CD4-positive, alpha-beta T cell treated with Interleukin-6 at 100 ng/mL for 8 hours (primary cell): ENCODE results near the gene IGFL4.
"Not testable (repeated sequence)": the region's sequence is repeated elsewhere in the genome, so short reads cannot be mapped to it uniquely, and the experiment has no call there.

Experiments used
- DNase-seq: peaks from one replicate; pipeline ENCODE4 v3.0.0-alpha.2; 2020; ENCODE audit warnings: mixed read lengths, low spot score

The IGFL4 gene

DNA sequence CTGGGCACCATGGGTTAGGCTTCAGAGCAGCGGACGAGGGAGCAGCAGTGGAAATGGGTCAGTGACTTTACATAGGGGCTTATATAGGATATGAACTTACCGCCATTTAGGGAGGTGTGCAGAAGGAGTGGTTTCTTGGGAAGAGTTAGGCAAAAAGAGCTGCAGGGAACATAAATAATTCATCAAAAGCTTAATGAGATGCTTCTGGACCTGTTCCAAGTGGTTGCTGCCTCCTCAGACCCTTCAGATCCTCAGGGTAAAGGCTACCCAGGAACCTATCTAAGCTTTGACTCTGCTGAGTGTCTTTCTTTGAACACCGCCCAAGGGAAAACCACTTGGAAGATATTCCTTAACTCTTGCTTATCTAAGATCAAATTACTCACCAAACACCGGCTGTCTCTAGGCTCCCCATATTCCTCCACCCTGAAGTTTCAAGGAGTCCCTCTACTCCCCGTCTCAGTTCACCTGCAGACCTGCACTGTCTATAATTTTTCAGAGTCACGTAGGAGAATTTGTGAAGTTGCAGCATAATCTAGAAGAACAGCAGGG, at the start of gene IGFL4:
TSS of gene IGFL4 (minus strand) at position 51 of the 549 bp plus-strand sequence. CDS start at position 11, 40 bp downstream.
- no peak for DNase-seq

DNA sequence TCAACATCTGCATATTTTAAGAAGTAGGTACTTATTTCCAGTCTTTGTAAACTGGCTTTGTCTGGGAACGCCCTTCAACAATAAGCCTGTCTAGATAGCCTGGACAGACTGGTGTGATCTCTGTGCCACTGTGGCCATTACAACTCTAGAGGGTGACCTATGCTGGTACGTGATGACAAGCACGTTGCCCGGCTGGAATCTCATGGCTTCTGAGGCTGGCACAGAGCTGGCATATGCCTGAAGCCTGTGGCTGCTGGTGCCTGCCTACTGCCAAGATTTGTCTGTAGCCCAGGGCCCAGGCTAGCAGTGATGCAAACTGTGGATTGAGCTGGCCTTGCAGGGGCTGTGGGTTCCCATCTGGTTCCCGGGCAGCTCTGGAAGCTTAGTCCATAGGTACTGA, 49.6 kb upstream of the IGFL4 start:
- no peak for DNase-seq

DNA sequence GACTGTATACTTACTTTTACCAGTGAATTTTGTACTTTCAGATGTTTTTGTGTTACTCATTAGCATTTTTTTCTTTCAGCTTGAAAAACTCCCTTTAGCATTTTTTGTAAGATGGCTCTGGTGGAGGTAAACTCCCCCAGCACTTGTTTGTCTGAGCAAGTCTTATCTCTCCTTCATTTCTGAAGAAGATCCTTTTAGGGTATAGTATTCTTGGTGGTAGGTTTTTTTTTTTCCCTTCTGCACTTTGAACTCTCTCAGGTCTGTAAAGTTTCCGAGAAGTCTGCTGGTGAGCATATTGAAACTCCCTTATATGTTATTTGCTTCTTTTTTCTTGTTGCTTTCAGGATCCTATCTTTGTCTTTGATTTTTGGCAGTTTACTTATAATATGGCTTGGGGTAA, 48.6 kb upstream of the IGFL4 start:
- no peak for DNase-seq

DNA sequence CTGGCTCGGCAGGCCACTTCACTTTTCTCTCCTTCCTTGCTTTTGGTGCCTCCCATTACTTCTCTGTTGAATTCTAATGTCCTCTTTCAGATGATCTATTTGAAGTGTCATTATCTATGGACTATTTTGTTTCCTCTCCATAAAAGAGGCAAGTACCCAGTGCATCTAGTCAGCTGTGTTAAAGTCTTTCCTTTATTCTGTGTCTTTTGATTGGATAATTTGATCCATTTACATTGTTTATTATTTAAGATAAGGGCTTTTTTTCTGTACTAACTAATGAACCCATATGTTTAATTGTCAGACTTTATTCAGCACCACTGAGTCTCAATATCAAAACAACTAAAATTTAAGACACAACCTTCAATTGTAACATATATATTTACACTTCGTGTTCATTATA, 47.3 kb upstream of the IGFL4 start:
- DNase-seq = no peak

DNA sequence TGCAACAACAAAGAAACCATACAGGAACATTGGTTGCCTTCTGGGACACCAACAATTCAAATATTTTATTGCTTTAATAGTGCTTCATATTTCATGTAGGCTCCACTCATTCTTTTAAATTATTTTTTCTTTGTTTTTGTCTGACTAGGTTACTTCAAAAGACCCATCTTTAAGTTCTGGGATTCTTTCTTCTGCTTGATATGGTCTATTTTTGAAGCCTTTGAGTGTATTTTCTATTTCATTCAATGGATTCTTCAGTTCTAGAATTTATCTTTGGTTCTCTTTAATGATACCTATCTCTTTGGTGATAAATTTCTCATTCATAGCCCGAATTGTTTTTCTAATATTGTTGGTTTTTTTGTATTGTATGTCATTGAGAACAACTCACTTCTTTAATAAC, 45.1 kb upstream of the IGFL4 start:
- DNase-seq = no peak

DNA sequence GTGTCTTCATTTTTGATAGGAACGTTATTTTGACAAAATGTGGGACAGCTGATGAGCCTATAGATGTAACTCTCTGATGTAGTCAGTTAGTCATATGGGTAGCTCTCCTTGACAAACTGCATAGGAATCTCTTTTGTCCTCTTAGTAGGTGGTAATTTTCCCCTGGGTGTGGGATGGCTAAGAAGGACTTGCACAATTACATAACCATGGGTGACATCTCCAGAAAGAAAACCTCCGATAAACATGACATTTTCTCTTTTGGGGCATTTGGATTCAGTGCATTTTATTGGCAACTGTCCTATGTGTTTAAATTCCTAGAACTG, 41.9 kb upstream of the IGFL4 start:
- DNase-seq = no peak

DNA sequence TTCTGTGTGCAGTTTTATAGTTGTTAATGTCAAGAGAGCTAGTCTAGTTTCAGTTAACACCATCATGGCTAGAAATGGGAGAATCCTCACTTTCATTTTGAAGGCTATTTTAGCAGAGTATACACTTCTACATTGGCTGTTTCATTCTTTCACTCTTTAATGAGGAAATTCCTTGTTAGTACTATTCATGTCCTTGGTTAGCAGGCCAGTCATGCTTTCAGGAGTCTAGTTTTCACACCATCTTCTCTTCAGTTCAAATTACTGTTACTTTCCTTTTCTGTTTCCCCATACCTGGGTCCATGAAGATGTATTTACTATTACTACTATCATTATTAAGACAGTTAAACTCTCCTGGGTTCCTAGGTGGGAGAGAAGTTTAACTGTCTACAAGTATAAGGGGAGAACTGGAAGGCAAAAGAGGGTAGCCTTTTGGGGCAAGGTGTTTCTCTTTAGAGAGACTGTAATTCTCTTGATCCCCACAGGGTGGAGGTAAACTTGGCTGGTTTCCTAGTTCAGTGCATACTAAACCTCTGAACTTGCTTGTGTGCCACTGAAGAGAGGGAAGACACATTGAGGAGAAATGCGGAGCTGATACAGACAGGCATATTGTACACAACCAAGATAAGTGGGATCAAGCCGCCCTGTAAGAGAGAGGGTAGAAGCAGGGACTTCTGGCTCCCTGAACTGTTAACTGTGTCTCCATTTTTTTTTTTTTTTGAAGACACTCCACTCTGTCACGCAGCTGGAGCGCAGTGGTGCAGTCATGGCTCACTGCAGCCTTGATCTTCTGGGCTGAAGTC, 41.3 kb upstream of the IGFL4 start:
- peak; percentile 3 for DNase-seq

DNA sequence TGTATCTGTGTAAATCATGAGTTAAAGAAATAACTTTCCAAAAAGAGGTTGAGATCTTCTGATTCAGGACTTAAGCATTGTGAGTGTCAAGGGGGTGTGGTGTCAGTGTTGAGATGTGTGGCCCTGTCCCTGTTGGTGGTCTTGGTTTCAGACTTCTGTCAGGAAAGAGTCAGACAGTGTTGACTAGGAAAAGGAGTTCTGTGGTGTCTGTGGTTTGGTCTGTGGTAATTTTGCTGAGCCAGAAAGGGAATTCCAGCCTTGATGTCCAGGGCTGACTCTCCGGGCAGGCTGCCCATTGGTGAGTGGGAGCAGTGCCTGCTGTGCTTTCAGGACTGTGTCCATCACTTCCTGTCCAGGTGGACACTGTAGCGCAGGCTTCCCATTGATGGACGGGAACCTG, 39.8 kb upstream of the IGFL4 start:
- no peak for DNase-seq

DNA sequence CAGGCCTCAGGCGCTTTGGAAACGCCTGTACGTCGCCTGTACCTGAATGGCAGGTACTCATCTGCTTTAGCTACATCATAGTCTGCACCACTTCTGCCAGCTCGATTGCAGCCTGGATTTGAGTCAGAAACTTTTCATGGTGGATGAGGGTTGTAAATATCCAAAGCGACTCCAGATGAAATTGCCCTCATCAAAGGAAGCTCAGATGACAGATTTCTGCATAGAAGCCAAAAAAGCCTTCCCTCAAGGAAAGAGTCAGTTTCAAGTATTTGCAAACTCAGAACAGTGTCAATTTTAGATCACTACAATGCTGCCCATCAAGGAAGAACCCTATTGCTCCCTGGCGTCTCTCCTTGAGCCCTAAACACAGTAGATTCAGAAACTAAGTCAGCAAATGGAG, 38.8 kb upstream of the IGFL4 start:
- DNase-seq = no peak

DNA sequence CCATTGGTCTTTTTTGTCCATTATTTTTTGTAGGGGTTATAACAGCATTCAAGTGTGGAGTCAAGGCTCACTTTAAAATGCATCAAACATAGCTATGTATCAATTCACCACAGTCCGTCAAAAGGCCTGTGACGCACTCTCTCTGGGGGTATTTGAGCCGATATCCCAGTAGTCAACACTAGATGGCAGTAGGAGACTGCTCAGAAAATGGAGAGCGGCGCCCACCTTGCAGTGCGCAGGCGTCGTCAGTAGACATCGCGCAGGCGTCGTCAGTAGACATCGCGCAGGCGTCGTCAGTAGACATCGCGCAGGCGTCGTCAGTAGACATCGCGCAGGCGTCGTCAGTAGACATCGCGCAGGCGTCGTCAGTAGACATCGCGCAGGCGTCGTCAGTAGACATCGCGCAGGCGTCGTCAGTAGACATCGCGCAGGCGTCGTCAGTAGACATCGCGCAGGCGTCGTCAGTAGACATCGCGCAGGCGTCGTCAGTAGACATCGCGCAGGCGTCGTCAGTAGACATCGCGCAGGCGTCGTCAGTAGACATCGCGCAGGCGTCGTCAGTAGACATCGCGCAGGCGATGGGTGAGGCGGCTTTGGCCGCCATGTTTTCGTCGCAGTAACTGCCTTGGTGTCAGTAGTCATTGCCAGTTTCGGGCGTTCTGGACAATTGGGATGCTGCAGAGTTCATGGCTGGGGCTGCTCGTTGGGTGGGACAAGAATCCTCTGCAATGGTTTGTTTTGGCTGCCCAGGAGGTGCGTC, 38.0 kb upstream of the IGFL4 start:
- DNase-seq = not testable (repeated sequence)

DNA sequence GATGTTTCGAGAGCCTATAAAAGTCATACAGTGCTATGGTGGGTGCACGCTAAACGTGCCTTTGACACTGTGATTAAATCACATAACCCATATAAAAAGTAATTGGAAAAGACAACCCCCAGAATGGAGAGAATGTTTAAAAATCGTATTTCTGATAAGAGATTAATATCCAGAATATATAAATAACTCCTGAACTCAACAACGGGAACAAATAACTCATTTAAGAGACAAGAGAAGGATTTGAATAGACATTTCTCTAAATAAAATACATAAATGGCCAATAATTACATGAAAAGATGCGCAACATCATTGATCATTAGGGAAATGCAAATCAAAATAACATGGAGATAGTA, 37.0 kb upstream of the IGFL4 start:
- DNase-seq = no peak

DNA sequence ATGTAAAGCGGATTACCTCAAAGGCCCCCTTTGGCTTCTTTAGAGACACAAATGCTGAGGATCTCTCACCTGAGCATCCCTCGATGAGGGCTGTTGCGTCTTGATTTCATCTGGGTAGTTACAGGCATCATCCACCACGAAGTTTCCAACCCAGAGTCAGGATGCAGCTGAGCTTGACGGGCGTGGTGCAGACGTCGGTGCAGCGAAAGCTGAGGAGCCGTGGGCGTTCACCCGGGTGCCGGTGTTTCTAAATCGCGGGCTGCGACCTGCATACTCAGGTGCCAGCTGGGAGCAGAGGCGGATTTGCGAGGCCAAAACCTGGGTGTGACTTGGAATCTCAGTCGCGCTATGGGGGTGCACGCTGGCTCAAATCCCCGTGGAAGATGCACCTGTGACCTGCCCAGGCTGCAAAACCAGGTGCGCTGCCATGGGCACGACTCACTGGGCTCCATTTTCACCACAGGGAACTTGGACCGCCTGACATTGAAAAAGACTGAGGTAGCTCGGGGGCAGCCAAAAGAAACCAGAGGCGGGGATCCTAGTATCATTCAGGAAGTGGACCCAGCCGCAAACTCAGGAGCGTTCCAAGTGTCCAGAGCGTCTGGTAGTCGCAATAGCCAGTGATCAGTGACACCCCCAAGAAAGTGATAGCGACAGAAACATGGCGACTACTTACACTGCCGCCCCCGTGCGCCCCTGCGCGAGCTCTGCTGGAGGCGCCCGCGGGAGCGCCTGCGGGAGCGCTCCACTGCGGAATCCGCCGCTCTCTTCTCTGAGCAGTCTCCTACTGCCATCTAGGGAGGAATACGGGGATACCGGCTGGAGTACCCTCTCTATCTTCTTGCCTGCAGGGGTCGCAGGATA, 36.4 kb upstream of the IGFL4 start:
- DNase-seq = no peak

DNA sequence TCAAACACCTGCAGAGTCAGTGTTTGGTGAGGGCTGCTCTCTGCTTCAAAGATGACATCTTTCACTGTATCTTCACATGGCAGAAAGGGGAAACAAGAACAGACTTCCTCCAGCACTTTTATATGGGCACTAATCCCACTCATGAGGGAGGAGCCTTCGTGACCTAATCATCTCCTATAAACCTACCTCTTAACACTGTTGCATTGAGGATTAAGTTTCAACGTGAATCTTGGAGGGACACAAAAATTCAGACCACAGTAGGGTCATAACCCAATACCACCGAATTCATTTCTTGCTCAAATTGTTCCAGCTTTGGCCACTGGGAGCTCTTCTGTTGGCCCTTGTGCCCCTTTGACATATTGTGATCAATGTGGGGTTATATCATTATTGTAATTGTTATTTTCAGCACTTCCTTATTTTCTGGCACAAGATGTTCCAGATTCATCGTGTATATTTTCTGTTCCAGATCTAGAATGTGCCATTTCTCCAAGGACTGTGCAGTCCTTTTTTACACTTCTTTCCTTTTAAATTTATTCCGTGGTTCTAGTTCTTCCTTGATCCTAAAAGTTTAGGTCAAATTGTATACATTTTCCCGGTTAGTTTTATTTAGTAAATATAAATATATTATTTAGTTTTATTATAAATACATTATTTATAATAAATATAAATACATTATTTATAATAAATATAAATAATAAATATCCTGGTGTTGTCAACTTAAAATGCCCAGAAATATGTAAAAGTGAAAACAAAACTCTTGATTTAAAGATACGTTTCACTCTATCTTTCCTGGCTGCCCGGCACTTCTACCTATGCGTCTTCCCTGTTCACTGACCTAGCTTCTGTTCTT, 35.5 kb upstream of the IGFL4 start:
- DNase-seq = no peak

DNA sequence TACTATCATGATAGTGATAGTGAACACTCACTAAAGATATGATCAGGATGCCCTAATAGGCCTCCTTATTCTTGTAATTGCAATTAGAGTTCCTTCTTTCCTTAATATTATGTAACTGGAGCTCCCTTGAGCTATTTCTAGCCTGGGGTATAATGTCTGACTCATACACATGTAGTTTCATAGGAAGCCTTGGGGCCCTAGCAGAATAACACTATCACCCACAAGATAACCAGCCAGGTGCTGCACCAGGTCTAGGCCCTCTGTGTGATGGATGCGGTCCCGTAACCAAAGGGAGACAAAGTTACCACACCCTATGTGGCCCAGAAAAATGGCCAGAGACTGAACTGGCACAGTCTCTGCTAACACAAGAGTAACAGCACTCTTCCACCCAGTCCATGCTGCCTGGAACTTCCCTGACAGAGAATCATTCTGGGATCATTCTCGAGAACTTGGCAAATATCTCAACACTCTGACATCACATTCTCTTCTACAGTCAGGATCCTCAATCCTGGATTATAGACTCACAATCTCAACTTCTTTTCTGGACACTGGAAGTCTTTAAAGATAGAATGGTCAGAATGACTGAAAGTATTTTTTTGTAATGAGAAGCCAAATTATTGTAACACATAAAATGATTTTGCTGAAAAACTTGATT, 32.6 kb upstream of the IGFL4 start:
- no peak for DNase-seq

DNA sequence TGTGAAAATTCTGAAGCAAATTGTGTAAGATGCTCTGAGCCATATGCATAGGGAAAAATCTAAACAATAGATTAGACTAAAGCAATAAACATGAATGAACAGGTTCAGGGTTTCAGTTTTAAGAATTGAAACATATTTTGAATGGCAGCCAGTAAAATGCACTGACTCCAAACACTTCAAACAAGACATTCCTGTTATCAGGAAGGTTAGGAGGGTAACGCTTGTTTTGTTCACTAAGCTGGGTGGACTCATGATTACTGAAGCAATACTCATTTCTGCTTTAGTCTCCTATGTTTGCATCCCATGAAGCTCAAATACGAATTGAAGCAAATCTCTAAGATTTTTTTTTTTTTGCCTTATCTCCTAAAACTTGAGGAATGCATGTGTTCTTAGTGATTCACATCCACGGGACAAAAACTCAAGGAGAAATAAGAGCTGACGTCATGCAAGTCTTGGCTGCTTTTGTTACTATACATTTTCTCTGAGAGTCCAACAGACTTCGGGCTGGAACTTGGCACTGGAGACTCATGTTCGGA, 29.1 kb upstream of the IGFL4 start:
- DNase-seq = no peak

DNA sequence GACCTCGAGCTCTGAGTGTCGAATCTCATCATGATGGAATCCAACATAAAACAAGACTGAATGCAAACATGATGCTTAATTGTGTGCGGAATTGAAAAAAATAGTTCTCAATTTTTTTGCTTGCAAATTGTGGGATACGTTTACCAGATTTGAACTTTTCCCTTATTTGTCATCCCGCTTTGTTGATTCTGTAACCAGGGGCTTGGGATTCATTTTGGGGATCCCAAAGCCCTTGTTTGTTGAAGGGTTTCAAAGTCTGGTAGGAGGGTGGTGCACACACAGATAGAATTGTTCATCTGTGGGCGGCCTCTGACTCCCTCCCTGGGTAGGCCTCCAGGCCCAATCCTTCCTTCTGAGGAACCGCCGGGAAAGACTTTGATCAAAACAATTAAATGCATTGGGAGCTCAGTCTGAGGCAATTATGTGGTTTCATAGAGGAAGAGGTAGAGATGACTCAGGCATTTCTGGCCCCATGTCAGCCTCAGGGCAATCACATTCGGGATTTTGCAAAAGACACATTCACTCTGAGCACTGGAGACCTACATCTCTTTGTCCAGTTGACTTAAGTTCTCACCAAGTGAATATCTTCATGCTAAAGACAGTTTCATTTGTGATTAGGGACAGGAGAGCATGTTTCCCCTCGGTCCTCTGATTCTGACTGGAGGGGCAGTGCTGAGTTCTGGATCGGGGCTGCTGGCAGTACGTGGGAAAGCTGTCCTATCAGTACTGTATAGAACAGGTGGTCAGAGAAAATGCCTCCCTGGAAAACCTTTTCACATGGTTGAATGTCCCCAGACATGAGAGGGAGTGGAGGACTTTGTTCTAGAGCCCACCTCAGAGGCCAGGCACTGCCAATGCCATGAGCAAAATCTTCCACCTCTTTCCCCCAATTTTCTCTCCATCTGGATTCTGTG, 27.8 kb upstream of the IGFL4 start:
- DNase-seq = no peak

DNA sequence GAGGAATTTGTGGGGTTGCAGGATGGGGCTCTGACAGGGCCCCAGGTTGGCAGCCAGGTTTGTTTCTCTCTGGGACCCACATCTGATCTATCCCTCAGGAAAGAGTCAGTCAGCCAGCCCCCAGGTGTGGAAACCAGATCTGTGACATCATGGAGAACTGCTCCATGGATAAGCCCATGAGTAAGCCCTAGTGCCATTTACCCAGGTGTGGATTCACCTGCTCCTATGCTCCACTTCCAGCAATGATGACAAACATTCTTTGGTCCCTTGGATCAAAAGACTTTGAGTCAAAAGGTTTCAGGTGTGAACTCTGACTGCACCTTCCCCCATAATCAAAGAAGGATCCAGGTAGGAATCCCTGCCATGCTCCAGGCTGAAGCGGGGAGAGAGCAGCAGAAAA, 26.9 kb upstream of the IGFL4 start:
- no peak for DNase-seq

DNA sequence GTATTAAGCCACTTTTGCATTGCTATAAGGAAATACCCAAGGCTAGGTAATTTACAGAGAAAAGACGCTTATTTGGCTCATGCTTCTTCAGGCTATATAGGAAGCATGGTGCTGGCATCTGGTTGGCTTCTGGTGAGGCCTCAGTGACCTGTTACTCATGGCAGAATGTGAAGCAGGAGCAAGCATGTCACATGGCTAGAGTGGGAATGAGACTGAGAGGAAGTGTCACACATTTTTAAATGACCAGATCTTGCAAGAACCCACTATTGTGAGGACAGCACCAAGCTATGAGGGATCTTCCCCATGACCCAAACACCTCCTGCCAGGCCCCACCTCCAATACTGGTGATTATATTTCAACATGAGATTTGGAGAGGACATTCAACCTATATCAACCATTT, 25.7 kb upstream of the IGFL4 start:
- DNase-seq = no peak

DNA sequence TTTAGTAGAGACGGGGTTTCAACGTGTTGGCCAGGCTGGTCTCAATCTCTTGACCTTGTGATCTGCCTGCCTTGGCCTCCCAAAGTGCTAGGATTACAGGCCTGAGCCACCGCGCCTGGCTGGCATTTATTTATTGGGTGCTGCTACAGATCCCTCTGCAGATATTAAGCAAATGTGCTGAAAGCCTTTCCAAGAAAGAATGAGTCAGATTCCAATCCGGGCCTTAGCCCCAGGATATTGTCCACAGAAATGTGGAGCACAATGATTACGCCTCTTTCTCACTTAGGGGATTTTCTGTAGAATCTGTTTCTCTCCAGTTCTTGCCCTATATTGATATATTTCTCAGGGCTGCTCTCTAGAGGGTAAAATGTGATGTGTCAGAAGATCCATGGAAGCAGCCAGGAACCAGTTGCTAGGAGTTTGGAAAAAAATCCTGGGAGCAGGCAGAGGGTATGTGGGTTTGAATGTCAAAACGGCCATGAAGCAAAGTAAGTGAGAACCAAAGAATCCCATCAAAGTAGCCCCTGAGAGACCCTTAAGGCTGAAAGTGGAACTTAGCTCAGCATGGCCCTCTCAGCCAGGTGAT, 24.8 kb upstream of the IGFL4 start:
- DNase-seq = no peak
